PFSK-1 (cell line): Measurements from ENCODE around the gene UHRF2.

ENCODE experiments used
- POLR2AphosphoS5 ChIP-seq: IDR thresholded peaks from 2 replicates; pipeline ENCODE4 v1.6.1; 2012; ENCODE audit warnings: low read depth, mild to moderate bottlenecking, control low read depth, low read length, moderate library complexity
- REST ChIP-seq, 2 experiments: IDR thresholded peaks; 2 replicates each; pipeline versions ENCODE4 v1.6.1 to v1.8.0; 2011 to 2012; ENCODE audit warnings: low read depth in 2 of 2, low read length in 2 of 2, control low read depth in 1 of 2, inconsistent platforms in 1 of 2, mild to moderate bottlenecking in 1 of 2, moderate library complexity in 1 of 2; ENCODE audit not compliant: insufficient read depth in 1 of 2
- TAF1 ChIP-seq: IDR thresholded peaks from 2 replicates; pipeline ENCODE4 v1.6.1; 2012; ENCODE audit warnings: low read length, control low read depth, borderline replicate concordance; ENCODE audit not compliant: insufficient read depth

GRCh38 chr9:6484210-6484609 is 71.2 kb downstream of the UHRF2 start:
- no peak for TF ChIP-seq TAF1
- no peak for TF ChIP-seq REST (IDR thresholded peaks at IDR 0.05; ENCODE audit: insufficient read depth in 1 of 2, low read depth in 2 of 2, low read length in 2 of 2)
- TF ChIP-seq POLR2AphosphoS5: no peak
